Hypothalamus (tissue), 51 donors: ENCODE data around the gene RNU1-3.
"Not testable (repeated sequence)": the region's sequence is repeated elsewhere in the genome, so short reads cannot be mapped to it uniquely, and the experiment has no call there.

Experiments used
- DNase-seq, 51 donors: peaks; one replicate each; lab custom pipeline; 2025; lab: John Stamatoyannopoulos, UW

Gene RNU1-3

DNA sequence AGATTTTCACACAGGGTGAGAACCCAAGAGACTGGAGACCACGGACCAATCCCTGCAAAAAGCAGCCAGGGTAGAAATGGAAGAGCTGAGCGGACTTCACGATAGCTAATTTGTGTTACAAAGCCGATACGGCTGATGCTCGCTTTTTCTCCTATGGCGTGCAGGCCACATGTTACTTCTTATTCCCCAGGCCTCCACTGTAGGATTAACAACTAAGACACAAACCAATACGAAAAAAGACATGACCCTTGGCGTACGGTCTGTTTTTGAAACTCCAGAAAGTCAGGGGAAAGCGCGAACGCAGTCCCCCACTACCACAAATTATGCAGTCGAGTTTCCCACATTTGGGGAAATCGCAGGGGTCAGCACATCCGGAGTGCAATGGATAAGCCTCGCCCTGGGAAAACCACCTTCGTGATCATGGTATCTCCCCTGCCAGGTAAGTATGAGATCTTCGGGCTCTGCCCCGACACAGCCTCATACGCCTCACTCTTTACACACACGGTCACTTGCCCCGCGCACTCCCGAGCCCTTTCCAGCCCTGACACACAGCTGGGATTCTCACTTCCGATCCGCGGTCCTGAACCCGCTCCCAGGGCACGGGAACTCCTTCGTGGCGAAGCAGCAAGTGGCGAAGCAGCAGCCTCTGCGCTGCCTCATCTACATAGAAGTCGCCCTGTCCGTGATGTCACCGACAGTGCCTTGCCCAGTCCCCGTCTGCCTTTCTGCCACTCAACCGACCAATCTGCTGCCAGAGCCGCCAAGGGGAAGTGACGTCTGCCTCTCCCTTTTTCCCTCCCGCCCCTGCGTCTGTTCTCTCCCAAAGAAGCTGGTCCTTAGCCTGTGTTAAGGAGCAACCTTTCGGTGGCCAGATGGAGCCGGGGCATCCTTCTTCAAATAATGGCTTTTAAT, at the start of gene RNU1-3:
RNU1-3 (minus strand) TSS at position 447 of the 912 bp plus-strand sequence.
- DNase-seq, result not testable (repeated sequence)

DNA sequence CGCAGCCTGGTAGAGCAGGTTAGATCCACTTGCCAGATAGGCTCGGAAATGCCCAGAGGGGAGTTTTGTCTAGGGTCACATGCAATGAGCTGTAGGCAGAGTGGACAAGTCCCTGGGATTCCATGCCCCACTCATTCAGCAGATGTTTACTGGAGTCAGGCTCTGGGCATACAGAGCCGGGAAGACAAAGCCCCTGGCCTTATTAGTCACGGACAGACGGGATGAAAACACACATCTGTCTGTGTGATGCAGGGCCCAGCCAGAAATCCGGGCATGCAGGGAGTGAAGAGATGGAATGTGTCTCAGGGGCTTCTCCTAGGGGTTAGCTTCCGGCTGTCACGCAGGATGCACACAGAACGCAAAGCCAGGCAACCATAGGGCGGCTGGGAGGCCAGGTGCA, 46.7 kb upstream of the RNU1-3 start:
- DNase-seq, result not testable (repeated sequence)

DNA sequence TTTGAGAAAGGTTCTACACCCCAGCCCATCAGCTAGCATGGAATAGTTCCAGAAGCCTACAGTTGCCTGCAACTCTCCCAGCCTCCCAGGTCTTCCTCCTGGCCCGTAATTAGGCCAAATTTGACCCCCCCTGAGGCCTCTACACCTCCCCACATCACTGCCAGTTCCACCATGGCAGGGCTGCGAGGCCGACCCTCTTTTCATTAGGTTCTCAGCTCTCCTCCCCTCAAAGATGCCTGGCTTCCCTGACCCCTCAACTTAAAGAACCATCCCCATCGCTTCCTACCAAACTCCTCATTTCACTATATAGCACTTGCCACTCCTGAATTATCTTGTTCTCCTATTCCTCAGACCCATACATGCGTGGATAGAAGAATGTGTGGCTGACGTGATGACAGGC, 46.2 kb upstream of the RNU1-3 start:
- not testable (repeated sequence) for DNase-seq

DNA sequence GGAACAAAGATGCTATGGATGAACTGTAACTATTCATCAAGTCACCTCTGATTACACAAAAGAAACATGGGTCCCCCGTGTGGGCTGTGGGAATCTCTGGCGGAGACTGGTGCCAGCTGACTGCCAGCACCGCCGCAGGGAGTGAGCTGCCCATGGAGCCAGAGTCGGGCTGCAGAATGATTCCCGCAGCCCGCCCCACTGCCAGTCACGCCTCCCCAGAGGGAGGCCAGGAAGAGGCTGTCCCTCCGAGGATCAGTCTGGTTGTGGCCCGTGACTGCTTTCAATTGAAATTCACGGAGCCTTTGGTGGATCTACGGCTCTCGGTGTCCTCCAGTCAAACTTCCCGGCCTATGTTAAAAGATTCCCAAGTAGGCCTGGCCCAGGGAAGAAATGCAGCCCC, 45.8 kb upstream of the RNU1-3 start:
- DNase-seq, result peak in 7 of 51 donors; percentile 12 to 29 (median 25)

DNA sequence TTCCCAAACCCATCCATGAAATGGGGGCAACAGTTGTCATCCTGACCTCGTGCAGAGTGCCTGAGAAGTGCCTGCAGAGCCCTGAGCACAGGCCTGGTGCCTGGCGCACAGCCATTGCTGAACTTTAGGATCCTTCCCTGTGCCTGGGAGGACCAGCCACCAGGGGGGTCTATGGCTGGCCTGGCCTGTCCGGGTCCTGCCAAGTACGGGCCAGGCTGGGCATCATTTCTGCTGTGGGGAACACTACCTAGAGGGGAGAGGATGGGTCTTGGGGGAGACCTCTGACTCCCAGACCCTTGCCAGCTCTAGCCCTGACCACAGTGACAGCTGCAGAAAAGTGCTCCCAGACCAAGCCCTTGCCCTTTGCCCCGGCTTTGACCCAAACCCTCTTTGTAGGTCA, 45.4 kb upstream of the RNU1-3 start:
- DNase-seq, result not testable (repeated sequence)

DNA sequence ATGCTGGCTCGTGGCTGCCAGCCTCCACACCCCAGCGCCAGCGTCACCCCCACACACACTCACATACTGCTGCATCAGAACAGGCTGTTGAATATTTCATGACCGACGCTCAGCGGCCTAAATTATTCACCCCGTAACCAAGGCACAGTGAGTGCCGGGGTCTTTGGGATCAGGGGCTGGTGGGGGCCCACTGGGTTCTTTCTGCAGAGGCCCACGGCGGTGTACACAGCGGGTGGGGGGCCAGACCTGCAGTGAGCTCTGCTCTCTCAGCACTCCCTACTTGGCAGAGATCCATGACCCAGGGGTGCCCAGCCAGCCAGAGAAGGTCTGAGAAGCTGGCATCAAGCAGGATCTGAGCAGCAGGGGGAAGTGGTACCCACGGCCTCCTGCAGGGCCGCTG, 43.9 kb upstream of the RNU1-3 start:
- DNase-seq, result peak in 25 of 51 donors; percentile 14 to 75 (median 50)

DNA sequence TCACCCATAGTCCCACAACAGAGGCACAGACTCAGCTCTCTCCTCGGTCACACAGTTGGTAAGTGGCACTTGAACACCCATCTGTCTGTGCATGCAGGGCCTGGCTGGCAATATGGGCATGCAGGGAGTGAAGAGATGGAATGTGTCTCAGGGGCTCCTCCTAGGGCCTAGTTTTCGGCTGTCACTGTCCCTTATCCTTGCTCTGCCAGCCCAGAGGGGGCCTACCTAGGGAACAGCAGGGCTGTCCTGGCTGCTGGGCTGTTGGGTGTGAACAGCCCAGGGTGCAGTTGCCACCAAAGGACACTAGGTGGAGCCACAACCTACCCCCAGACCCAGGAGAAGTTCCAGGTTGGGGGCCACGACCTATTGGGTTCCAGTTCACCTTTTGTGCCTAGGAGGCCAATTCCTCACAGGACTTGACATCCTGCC, 42.9 kb upstream of the RNU1-3 start:
- DNase-seq, result peak in 8 of 51 donors; percentile 12 to 54 (median 37)

DNA sequence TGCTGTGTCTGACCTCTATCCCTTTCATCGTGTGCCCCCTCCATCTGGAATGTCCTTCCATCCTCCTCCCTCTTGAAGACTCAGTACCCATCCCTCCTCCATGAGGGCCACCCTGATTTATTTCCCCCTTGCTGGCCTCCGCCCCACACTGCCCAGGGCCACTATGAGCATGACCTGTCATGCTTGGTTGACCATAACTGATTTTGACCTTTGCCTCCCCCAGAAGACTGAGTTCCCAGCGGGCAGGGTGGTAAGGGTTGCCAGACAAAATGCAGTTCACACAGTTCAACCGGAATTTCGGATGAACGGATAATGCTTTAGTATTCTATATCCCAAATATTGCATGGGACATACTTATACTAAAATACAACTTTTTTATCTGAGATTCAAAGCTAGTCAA, 42.0 kb upstream of the RNU1-3 start:
- not testable (repeated sequence) for DNase-seq

DNA sequence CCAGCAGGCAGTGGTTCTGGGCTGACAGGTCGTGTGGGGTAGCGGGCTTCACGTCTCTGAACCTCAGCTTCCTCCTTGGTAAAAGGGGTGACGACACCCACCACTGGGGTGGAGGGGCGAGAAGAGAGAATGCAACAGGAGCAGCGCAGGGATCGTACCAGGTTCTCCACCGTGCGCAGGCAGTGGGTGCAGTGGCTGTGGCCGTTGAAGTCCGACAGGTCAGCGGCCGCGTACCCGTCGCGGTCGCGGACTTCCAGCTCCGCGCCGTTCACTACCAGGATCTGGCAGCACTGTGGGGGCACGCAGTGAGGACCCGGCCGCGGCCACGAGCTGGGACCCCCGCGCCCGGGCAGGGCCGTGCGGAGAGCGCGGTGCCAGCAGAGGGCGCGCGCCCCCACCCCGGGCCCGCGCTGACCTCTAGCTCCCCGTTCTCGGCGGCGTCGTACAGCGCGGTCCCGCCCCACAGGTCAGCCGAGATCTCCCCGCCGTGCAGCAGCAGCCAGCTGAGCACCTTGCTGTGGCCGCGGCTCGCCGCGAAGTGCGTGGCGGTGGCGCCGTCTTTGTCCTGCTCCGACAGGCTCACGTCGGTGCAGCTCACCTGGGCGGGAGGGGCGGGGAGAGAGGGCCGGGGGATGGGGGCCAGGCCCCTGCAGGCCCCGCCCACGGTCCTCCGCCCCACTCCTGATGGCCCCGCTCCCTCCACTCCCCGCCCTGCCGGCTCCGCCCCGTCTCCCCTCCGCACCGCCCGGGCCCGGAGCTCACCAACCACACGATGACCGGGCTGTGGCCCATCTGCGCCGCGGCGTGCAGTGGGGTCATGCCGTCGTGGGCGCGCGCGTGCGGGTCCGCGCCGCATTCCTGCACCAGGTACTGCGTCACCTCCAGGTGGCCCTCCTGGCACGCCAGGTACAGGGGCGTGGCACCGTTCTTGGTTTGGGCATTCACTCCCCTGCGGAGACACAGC, 40.7 kb upstream of the RNU1-3 start:
- not testable (repeated sequence) for DNase-seq

DNA sequence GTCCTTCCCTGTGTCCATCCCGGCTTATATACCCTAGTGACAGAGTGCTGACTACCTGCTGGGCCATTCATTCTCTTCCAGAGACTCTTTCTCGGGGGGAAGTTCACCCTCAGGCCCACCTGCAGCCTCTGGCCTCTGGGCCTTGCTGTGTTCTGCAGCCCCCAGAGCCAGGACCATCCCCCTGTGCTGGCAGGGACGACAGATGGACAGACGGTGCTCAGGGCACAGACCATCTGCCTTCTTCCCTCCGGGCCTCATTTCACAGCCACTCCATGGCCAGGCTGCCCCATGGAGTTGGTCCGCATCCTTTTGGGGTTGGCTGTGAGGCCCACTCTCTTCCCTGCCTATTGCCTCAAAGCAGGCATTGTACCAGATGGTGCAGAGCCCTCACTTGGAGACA, 39.6 kb upstream of the RNU1-3 start:
- DNase-seq, result not testable (repeated sequence)

DNA sequence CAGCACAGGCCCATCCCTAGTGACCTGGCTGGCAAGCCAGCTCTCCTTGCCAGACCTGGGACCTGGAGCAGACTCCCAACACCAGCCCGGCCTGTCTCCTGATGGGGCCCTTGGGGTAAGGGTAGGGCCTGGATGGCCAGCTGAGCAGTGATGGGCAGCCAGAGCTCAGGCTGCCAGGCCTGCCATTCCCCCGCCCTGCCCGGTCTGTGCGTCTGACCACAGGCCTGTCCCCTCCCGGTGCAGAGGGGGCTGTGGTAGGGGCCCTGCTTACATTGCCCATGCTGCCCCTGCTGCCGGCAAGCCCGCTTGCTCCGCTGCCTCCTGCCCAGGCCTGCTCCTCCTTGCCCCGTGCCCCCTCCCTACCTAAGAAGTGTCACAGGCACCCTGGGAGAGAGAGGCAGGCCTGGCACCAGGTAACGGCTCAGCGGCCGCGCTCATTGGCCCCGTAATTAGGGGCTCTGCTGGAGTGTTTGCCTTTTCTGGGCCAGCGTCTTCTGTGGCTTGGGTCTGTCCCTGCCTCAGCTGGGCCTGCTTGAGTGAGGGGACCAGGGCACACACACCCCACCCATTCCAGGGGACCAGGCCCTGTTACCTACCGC, 37.9 kb upstream of the RNU1-3 start:
- not testable (repeated sequence) for DNase-seq

DNA sequence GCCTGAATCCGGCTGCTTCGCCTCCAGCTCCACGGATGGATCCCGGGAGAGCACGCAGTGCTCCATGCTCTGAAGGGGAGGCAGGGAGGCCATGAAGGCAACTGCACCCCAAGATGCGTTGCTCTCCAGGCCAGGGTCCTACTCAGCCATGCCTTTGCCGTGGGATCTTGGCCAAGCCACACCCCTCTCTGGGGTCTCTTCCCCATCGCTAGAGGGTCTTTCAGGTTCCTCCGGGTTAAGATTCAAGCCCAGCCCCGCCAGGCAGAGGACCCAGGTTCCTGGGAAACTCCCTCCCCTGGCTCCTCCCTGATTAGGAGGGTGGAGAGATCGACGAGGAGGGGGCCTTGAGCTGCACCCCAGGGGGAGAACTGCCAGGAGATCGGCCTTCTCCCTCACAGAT, 37.3 kb upstream of the RNU1-3 start:
- not testable (repeated sequence) for DNase-seq

DNA sequence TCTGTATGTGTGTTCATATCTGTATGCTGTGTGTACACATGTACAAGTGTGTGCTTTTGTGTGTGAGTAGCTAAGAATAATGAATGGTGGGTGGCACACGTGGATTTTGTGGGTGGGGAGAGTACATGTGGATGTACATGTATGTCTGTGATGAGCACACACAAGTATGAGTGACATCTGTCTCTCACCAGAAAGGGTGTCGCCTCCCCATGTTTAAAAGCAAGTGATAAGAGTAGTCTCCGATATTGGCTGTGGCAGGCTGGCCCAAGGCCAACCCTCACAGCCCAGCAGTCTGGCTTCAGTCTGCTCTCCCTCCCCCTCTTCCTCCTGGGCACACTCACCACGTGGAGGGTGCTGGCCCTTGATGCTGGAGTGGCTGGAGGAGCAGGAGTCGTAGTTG, 36.9 kb upstream of the RNU1-3 start:
- not testable (repeated sequence) for DNase-seq

DNA sequence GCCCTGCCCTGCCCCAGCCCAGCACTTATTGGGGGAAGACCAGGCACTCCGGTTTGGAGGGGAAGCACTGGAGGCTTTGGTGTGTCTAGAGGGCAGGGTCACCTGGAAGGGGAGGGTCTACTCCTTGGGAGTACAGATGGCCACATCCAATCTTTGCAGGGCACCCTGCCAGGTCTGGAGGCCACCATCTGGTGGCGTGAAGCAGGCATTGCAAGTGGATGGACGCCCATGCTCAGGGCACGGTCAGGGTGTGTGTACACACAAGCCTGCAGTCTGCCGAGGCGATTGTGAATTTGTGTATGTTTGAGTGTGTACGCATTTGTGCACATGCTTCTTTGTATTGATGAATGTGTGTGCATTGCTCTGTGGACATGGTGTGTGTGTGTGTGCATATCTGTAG, 36.4 kb upstream of the RNU1-3 start:
- DNase-seq, result not testable (repeated sequence)

DNA sequence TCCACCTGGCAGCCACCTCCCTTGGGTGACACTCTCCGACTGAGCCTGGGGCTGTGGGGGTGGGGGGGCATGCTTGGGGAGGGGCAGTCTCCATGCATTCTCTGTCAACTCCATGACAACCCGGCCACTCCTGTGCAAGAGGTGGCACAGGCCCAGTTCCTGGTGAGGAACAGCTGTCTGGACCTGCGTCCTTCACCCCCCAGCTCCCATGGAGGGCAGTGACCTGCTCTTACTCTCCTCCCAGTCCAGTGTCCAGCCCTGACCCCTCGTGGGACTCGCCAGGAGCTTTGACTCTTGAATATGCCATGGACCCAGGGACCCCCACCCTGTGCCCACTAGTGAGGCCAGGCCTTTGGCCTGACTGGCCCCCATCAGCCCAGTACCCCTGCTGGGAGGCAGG, 35.5 kb upstream of the RNU1-3 start:
- DNase-seq, result not testable (repeated sequence)

DNA sequence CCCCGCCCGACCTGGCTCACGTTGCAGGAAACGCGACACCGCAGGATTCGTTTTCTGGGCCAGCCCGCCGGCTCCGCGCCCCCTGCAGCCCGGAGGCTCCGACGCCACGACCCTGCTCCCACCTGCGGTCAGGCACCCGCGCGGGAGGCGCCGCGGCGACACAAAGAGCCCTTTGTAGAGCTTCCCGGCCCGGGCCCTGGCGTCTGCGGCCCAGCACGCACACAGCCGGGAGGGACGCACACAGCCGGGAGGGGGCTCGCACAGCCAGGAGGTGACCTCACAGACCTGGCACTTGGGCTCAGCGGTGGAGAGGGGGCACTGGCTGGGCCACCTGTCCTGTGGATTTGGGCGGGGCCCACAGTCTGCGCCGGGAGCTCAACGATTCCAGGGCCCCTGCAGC, 34.4 kb upstream of the RNU1-3 start:
- not testable (repeated sequence) for DNase-seq

DNA sequence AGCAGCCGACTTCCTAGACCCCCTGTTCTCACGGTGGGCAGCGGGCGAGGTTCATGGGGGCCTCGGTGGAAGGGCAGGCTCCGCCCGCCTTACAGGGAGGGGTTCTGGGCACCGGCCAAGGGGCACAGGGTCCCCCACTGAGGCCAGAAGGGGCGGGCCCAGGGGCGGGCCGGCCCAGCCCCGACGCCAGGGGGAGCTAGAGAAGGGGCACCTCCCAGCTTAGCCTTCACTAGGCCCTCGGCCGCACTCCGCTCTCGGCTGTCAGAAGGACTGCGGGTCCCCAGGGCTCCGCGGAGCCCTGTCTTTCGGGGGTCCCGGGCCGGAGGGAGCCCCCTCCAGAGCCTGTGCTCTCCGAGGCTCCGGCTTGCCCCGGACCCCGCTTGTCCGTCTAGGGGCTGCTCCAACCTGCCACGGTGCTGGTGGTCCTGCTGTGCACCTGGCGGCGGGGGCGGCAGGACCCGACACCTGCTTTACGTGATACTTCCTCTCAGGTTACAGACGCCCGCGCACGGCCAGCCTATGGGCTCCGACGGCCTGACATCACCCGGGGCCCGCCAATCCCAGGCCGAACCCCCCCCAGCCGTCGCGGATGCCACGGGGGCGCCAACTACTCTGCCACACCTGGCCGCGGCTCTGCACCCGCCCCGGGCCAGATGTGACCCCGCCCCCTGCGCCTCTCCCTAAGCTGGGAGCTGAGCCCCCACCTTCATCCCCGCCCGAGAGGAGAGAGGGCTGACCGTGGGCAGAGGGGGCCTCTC, 33.6 kb upstream of the RNU1-3 start:
- DNase-seq, result not testable (repeated sequence)

DNA sequence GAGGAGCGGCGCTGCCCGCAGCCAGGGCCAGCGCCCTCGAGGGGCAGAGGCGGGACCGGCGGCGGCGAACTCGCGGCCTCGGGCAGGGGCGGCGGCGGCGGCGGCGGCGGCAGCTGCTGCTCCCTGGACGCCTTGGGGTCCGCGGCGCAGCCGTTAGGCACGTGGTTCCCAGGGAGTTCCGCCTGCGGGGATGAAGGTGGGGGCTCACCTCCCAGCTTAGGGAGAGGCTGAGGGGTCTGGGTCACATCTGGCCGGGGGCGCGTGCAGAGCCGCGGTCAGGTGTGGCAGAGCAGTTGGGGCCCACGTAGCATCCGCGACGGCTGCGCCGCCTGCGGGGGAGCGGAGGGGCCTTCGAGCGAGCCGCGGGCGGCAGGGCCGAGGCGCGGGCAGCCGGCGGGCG, 32.7 kb upstream of the RNU1-3 start:
- DNase-seq, result not testable (repeated sequence)

DNA sequence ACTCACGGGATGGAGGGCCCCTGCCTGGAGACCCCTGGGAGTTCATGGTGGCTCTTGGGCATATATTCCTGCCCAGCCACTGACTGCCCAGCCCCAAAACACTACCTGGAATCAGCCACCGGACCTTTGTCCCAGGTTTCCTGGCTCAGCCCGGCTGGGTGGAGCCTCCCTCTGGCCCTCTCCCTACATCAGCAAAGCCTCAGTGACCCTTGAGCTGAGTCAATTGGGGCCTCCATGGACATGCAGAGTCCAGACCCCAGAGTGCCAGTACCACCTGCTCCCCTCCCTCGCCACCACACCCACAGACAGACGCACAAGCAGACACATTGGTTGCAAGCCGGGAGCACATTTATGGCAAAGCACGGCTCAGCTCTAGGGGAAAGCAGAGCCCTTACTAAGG, 30.4 kb upstream of the RNU1-3 start:
- DNase-seq, result not testable (repeated sequence)
